Activated CD8-positive, alpha-beta memory T cell treated with anti-CD3 and anti-CD28 coated beads for 36 hours (primary cell): ENCODE results near the gene TARS1. TPM values are rescaled to one million over a fixed set of nuclear protein-coding genes. Genes with fewer than 3 reads are reported as not detected.
"Not testable (repeated sequence)": the region's sequence is repeated elsewhere in the genome, so short reads cannot be mapped to it uniquely, and the experiment has no call there.

Experiments used
- CTCF ChIA-PET: fragments of 350-600 bp; sonication (Branson Sonifier 250); formaldehyde crosslinking; loops from one replicate; lab custom pipeline; 2021; ENCODE audit warnings: antibody characterized with exemption; lab: Charles Lee
- POLR2A ChIA-PET: fragments of 350-600 bp; sonication (Branson Sonifier 250); formaldehyde crosslinking; loops from one replicate; lab custom pipeline; 2021; ENCODE audit warnings: antibody characterized with exemption; lab: Charles Lee
- total RNA-seq, 2 experiments: library from RNA; stranded (reverse); gene quantifications; one replicate each; pipeline ENCODE4 v1.2.3, GENCODE V29; 2021

The TARS1 gene
- total RNA-seq, 2 experiments from 2014 or later, result 283 to 293 TPM

GRCh38 chr5:33476992-33477391 is 36.2 kb downstream of the TARS1 start:
- CTCF ChIA-PET, result interaction anchor here (0.7 kb wide), 1 partner anchor 334 kb away, joined by 3 read pairs; no protein-coding TSS in a partner anchor
- POLR2A ChIA-PET, result no interaction called here

DNA sequence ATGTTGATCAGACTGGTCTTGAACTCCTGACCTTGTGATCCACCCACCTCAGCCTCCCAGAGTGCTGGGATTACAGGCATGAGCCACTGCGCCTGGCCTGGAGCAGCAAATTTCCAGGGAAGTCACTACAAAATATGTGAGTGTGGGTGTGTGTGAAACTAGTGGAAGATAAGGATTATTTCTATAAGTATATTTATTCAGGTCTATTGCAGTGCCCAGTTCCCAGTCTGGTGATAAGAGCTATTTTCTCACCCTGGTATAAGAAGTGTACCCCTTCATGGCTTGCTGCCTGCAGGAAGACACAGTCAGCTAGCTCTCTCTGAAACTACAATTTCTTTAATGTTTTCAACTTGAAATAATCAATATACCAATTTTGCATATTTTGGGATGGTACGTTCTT is 37.1 kb downstream of the TARS1 start:
- ChIA-PET POLR2A (interaction anchor here (0.6 kb wide), 1 partner anchor 1574 kb away, joined by 3 read pairs; no protein-coding TSS in a partner anchor), CTCF (no interaction called here)

- POLR2A ChIA-PET, result no interaction called here
- CTCF ChIA-PET, result interaction anchor here (0.5 kb wide), 1 partner anchor 10 kb away, joined by 4 read pairs; no protein-coding TSS in a partner anchor
These were observed 38.5 kb downstream of the TARS1 start for GRCh38 chr5:33479311-33479710.

DNA sequence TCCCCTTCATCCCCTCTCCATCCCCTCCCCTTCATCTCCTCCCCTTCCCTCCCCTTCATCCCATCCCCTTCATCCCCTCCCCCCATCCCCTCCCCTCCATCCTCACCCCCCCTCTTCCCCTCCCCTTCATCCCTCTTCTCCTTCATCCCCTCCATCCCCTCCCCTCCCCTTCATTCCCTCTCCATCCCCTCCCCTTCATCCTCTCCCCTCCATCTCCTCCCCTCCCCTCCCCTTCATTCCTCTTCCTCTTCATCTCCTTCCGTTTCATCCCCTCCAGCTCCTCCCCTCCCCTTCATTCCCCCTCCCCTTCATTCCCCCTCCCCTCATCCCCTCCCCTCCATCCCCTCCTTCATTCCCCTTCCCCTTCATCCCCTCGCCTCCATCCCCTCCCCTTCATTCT is 40.1 kb downstream of the TARS1 start:
- ChIA-PET CTCF (no interaction called here), POLR2A (no interaction called here)

GRCh38 chr5:33482335-33482734 is 41.6 kb downstream of the TARS1 start:
- ChIA-PET CTCF (no interaction called here), POLR2A (no interaction called here)

- CTCF ChIA-PET, result no interaction called here
- POLR2A ChIA-PET, result no interaction called here
These were observed 46.5 kb downstream of the TARS1 start for GRCh38 chr5:33487236-33487635.

GRCh38 chr5:33488558-33489355 is 48.0 kb downstream of the TARS1 start:
- ChIA-PET CTCF (no interaction called here), POLR2A (no interaction called here)

DNA sequence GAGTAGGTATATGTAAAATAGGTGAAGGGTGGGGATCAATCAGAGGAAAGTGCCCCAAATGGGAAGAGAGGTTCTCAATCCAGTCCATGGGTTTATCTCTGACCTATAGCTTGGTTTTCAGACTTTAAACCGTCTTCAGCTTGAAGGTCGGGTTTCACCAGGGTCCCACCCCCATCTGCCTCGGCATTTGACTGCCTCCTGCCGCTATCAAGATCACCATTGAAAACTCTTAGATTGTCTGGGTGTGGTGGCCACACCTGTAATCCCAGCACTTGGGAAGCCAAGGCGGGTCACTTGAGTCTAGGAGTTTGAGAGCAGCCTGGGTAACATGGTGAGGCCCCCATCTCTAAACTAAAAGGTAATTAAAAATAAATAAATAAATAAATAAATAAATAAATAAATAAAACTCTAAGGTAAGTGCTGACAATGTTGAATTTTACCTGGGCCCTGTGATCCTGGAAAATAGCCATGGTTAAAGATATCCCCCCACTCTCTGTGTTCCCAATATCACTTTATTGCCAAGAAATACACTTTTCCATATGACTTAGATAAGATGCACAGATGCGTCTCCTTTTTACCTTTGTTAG is 48.8 kb downstream of the TARS1 start:
- POLR2A ChIA-PET, result no interaction called here
- CTCF ChIA-PET, result no interaction called here

GRCh38 chr5:33490071-33490665 is 49.4 kb downstream of the TARS1 start:
- CTCF ChIA-PET, result no interaction called here
- POLR2A ChIA-PET, result no interaction called here

DNA sequence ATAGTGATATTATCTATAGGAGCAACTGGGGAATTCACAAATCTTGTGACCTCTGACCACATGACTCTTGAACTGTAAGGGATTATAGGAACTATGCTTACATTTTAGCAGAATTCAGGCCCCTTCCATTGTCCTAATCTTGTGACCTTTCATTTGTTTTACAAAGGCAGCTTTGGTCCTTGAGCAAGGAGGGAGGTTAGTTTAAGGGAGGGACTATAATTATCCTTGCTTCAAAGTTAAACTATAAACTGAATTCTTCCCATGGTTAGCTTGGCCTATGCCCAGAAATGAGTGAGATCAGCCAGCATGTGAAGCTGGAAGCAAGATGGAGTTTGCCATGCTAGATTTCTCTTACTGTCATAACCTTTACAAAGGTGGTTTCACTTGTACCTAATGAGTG is 51.2 kb downstream of the TARS1 start:
- ChIA-PET CTCF (no interaction called here), POLR2A (no interaction called here)

DNA sequence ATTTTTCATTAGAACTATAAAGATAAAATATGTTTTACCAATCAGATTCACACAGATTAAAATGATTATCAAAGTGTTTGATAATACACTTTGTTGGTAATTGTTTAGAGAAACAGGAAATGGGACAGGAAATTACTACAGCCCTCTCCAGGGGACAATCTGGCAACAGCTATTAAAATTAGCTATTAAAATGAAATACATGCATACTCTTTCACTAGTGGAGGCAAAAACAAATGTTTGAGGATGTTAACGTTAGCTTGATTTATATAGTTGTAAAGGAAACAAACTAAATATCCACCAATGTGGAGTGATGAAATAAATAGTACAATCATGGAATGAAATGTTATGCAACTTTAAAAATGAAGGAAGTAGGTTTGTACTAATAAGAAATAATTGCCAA is 53.7 kb downstream of the TARS1 start:
- POLR2A ChIA-PET, result no interaction called here
- CTCF ChIA-PET, result no interaction called here

DNA sequence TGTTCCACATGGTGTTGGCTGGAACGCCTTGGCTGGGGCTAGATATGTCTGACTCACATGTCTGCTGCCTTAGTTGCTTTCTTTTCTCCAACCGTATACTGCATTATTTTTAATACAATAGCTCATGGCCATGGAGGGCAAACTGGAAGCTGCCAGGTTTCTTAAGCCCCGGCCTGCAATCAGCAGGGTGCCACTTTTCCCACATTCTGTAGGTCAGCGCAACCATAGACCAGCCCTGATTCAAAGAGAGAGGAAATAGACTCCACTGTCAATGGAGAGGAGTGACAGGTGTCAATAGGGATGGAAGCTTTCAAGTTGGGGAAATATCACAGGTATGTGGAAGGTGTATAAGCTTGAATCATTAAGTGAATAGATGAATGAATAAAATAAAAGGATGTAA is 60.5 kb downstream of the TARS1 start:
- ChIA-PET CTCF (no interaction called here), POLR2A (no interaction called here)

DNA sequence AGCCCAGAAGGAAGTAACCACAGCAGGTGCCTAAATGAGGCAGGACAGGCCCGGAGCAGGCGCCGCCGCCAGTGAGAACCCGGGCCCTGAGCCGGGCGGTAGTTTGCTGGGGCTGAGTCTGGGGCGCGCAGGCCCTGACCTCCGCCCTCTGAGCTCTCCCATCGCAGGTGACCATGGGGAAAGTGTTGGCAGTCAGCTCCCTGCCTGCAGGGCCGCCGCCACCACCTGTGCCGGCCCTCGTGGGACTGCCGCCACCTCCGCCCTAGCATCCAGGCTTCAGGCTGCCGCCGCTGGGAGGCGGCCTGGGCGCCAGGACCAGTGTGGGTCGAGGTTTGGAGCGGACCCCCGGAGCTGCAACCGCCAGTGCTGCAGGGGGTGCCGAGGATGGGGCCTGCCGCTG is 61.1 kb downstream of the TARS1 start:
- ChIA-PET CTCF (no interaction called here), POLR2A (no interaction called here)

GRCh38 chr5:33504570-33504969 is 63.8 kb downstream of the TARS1 start:
- POLR2A ChIA-PET, result no interaction called here

DNA sequence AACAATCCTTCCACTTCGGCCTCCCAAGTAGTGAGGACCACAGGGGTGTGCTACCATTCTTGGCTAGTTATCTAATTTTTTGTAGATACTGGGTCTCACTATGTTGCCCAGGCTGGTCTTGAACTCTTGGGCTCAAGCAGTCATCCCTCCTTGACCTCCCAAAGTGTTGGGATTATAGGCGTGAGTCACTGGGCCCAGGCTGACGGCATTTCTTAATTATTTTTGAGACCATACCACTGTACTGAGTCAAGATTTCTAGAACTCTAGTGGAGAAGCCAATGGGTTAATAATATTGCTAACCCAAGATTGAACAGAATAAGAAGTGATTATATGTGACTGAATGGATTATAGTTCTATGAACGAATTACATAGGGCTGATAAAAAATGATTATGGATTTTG is 66.7 kb downstream of the TARS1 start:
- ChIA-PET POLR2A (no interaction called here), CTCF (no interaction called here)

More at GRCh38 chr5:33504570-33504969, 63.8 kb downstream of the TARS1 start:
- CTCF ChIA-PET, result no interaction called here

- POLR2A ChIA-PET, result no interaction called here
- CTCF ChIA-PET, result no interaction called here
These were observed 68.3 kb downstream of the TARS1 start for GRCh38 chr5:33509036-33509435.

GRCh38 chr5:33513462-33514185 is 72.9 kb downstream of the TARS1 start:
- ChIA-PET POLR2A (no interaction called here), CTCF (no interaction called here)

DNA sequence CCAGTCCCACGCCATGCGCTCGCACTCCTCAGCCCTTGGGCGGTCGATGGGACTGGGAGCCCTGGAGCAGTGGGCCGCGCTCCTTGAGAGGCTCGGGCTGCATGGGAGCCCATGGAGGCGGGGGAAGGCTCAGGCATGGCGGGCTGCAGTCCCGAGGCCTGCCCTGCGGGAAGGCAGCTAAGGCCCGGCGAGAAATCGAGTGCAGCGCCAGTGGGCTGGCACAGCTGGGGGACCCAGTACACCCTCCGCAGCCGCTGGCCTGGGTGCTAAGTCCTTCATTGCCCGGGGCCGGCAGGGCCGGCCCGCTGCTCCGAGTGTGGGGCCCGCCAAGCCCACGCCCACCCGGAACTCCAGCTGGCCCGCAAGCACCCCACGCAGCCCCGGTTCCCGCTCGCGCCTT is 74.6 kb downstream of the TARS1 start:
- CTCF ChIA-PET, POLR2A ChIA-PET: not testable (repeated sequence)

DNA sequence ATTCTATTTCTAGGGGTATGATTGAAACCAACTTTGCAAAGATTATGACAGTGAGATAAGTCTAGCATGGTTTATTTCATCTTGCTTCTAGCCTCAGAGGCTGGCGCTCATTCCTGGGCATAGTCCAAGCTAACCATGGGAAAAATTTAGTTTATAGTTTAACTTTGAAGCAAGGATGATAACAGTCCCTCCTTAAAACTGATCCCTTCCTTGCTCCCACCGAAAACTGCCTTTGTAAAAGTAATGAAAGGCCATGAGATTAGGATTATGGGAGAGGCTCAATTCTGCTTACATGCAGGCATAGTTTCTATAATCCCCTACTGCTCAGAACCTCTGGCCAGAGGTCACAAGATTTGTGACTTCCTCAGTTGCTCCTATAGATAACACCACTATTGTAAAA is 75.7 kb downstream of the TARS1 start:
- ChIA-PET CTCF (no interaction called here), POLR2A (no interaction called here)
